Measurements from ENCODE around the gene AUTS2. TPM values are rescaled to one million over a fixed set of nuclear protein-coding genes. Genes with fewer than 3 reads are reported as not detected.

AUTS2 gene
- polyA plus RNA-seq, 1 donor (not counting 4 experiments of a cell fraction or from before 2014, with no cell fraction given): 4.7 TPM

DNA sequence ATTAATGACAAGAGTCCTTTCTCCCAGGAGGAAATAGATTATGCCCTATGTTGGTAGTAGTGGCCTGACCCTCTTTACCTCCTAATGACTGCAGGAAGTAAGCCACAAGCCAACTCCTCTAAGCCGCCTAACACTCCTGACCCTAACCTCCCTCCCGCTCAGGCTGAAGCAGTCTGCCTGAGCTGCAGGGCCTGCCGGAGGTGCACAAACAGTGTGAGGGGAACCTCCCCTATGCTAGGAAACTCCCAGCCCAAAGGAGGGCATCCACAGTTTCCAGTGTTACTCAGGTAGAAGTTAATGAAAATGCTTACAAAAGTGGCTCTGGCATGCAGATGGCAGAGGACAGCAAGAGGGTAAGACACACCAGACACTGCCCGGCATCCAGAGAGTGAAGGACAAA, 1239.3 kb downstream of the AUTS2 start:
- Histone ChIP-seq H3K4me2 (ENCODE audit: control insufficient read depth, extremely low read depth, insufficient read depth, low read depth, low read length) (no peak overlapping the region), H3K36me3 (ENCODE audit: control insufficient read depth in 2 of 2, extremely low read depth in 1 of 2, insufficient read depth in 2 of 2, low read length in 2 of 2) (no peaks in the 10 kb centered on the region), H3K79me2 (ENCODE audit: control insufficient read depth, insufficient read depth, low read length) (no peaks in the 10 kb centered on the region), H3K9me1 (ENCODE audit: control insufficient read depth, extremely low read depth, insufficient read depth, low read length) (no peaks in the 10 kb centered on the region), H3K4me3 (ENCODE audit: control insufficient read depth in 2 of 3, extremely low read depth in 1 of 3, insufficient read depth in 2 of 3, low read depth in 1 of 3, low read length in 3 of 3) (no peak overlapping the region), H3K9ac (ENCODE audit: control insufficient read depth, extremely low read depth, insufficient read depth, low read length) (no peak overlapping the region), H2AFZ (ENCODE audit: control insufficient read depth, low read length) (no peak overlapping the region), H4K20me1 (ENCODE audit: control insufficient read depth, extremely low read depth, insufficient read depth, low read length) (no peaks in the 10 kb centered on the region), H3K9me3 (ENCODE audit: control insufficient read depth, low read depth, low read length) (no peaks in the 10 kb centered on the region), H3K27me3 (ENCODE audit: control insufficient read depth, extremely low read depth, insufficient read depth, low read length) (no peaks in the 10 kb centered on the region), H3K27ac (ENCODE audit: control insufficient read depth, insufficient read depth, low read length) (no peak overlapping the region), H3K4me1 (ENCODE audit: control insufficient read depth, extremely low read depth, insufficient read depth, low read length) (no peaks in the 10 kb centered on the region)
- FAIRE-seq (no peak), DNase-seq (ENCODE audit: low read depth, low spot score) (no peak)
- dilution Hi-C loops (cut with MboI; ENCODE audit: extremely low pct_ligation_motif_present, low sequenced_read_pairs): no loop called here
- no peak for TF ChIP-seq EZH2 (IDR thresholded peaks at IDR 0.05; ENCODE audit: low read length)
- TF ChIP-seq CTCF (optimal IDR thresholded peaks at IDR 0.05 in 1 of 3, IDR thresholded peaks at IDR 0.05 in 1 of 3, conservative IDR thresholded peaks at IDR 0.05 in 1 of 3; ENCODE audit: extremely low read depth in 1 of 3, insufficient read depth in 2 of 3, low read length in 3 of 3): no peak

DNA sequence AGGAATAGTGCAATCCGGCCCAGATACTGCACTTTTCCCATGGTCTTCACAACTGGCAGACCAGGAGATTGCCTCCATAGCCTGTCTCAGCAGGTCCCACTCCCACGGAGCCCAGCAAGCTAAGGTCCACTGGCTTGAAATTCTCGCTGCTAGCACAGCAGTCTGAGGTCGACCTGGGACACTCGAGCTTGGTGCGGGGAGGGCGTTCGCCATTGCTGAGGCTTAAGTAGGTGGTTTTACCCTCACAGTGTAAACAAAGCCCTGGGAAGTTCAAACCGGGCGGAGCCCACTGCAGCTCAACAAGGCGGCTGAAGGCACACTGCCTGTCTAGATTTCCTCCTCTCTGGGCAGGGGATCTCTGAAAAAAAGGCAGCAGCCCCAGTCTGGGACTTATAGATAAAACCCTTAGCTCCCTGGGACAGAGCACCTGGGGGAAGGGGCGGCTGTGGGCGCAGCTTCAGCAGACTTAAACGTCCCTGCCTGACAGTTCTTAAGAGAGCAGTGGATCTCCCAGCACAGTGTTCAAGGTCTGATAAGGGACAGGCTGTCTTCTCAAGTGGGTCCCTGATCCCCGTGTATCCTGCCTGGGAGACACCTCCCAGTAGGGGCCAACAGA, 1240.1 kb downstream of the AUTS2 start:
- no peak for DNase-seq (ENCODE audit: low read depth, low spot score)
- TF ChIP-seq EZH2 (IDR thresholded peaks at IDR 0.05; ENCODE audit: low read length): no peak
- TF ChIP-seq CTCF (optimal IDR thresholded peaks at IDR 0.05 in 1 of 3, IDR thresholded peaks at IDR 0.05 in 1 of 3, conservative IDR thresholded peaks at IDR 0.05 in 1 of 3; ENCODE audit: extremely low read depth in 1 of 3, insufficient read depth in 2 of 3, low read length in 3 of 3): no peak
- no peaks in the 10 kb centered on the region for H3K27me3 ChIP-seq (ENCODE audit: control insufficient read depth, extremely low read depth, insufficient read depth, low read length)
- no peaks in the 10 kb centered on the region for H3K36me3 ChIP-seq (ENCODE audit: control insufficient read depth in 2 of 2, extremely low read depth in 1 of 2, insufficient read depth in 2 of 2, low read length in 2 of 2)
- no peaks in the 10 kb centered on the region for H3K9me3 ChIP-seq (ENCODE audit: control insufficient read depth, low read depth, low read length)
- no peak overlapping the region for H3K4me3 ChIP-seq (ENCODE audit: control insufficient read depth in 2 of 3, extremely low read depth in 1 of 3, insufficient read depth in 2 of 3, low read depth in 1 of 3, low read length in 3 of 3)
- no peak overlapping the region for H3K4me2 ChIP-seq (ENCODE audit: control insufficient read depth, extremely low read depth, insufficient read depth, low read depth, low read length)
- H3K9me1 ChIP-seq (ENCODE audit: control insufficient read depth, extremely low read depth, insufficient read depth, low read length): no peaks in the 10 kb centered on the region
- H4K20me1 ChIP-seq (ENCODE audit: control insufficient read depth, extremely low read depth, insufficient read depth, low read length): no peaks in the 10 kb centered on the region
- no peak for FAIRE-seq
- H3K27ac ChIP-seq (ENCODE audit: control insufficient read depth, insufficient read depth, low read length): no peak overlapping the region
- H3K9ac ChIP-seq (ENCODE audit: control insufficient read depth, extremely low read depth, insufficient read depth, low read length): no peak overlapping the region
- dilution Hi-C loops (cut with MboI; ENCODE audit: extremely low pct_ligation_motif_present, low sequenced_read_pairs): no loop called here
- H3K4me1 ChIP-seq (ENCODE audit: control insufficient read depth, extremely low read depth, insufficient read depth, low read length): no peaks in the 10 kb centered on the region
- H3K79me2 ChIP-seq (ENCODE audit: control insufficient read depth, insufficient read depth, low read length): no peaks in the 10 kb centered on the region
- no peak overlapping the region for H2AFZ ChIP-seq (ENCODE audit: control insufficient read depth, low read length)

Small RNAs within 50 kb of the gene (small RNA-seq; reads per million reads assigned to genes)
- gene AC073873.1 (ENCODE audit: insufficient read length in 3 of 3, low read depth in 3 of 3, low replicate concordance in 1 of 3): 0 reads per million in 3 experiments
